ENCODE results near the gene TMEM184B.

The TMEM184B gene

DNA sequence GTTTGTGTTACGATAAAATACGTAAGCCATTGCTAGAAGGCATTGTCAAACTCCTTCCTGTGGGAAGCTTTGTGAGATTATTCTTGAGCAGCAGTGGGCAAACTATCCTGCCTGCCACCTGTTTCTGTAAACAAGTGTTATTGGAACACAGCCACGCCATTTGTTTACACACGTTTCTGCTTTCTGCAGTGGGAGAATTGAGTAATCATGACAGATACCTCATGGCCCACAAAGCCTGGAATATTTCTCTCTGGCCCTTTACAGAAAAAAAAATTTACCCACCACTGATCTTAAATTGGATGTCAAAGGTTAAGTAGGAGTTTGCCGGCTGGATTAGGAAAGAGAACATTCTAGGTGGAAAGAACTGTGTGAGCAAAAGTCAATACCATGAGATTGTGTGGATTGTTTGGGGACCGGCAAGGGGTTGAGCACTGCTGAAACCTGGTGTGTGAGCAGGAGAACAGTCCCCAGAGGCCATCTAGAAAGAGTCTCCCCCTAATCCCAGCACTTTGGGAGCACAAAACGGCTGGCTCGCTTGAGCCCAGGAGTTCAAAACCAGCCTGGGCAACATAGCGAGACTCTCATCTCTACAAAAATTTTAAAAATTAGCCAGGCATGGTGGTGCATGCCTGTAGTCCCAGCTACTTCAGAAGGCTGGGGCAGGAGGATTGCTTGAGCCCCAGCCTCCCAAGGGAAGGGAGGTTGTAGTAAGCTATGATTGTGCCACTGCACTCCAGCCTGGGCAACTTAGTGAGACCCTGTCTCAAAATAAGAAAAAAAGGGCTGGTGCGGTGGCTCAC lies 85.2 kb downstream of the TMEM184B start:
- no peak overlapping the region for H3K4ac ChIP-seq (ENCODE audit: low read depth, low read length)
- H3K79me2 ChIP-seq (ENCODE audit: control insufficient read depth, insufficient read depth, low read length): no peaks in the 10 kb centered on the region
- H3K4me1 ChIP-seq (ENCODE audit: control insufficient read depth, low read depth, low read length): no peaks in the 10 kb centered on the region
- H3K56ac ChIP-seq (ENCODE audit: low read length): no peak overlapping the region
- H4K5ac ChIP-seq (ENCODE audit: low read length): no peak overlapping the region
- H4K8ac ChIP-seq (ENCODE audit: low read depth, low read length): no peak overlapping the region
- no peak for DNase-seq
- no peak overlapping the region for H3K23ac ChIP-seq (ENCODE audit: low read length)
- H2BK120ac ChIP-seq (ENCODE audit: low read depth, low read length): no peak overlapping the region
- H3K18ac ChIP-seq (ENCODE audit: low read length): no peak overlapping the region
- no peak overlapping the region for H3K9ac ChIP-seq (ENCODE audit: low read length)
- H3K4me3 ChIP-seq (ENCODE audit: low read length): no peak overlapping the region
- H3K27ac ChIP-seq (ENCODE audit: low read depth, low read length): no peak overlapping the region
- no peak overlapping the region for H2BK5ac ChIP-seq (ENCODE audit: low read length)
- H3K4me2 ChIP-seq (ENCODE audit: low read length): no peak overlapping the region
- H3K27me3 ChIP-seq (ENCODE audit: insufficient read depth, low read length, poor library complexity): no peaks in the 10 kb centered on the region
- WGBS (ENCODE audit: extremely low coverage, insufficient coverage, low lambda C conversion rate): no CpG with 5 or more reads among the region's 10 CpGs
- H2BK15ac ChIP-seq (replicated peaks; ENCODE audit: low read depth): no peak overlapping the region
- no peaks in the 10 kb centered on the region for H3K79me1 ChIP-seq (ENCODE audit: low read length)
- H3K36me3 ChIP-seq (ENCODE audit: control insufficient read depth, insufficient read depth, low read length): no peaks in the 10 kb centered on the region
- no peak overlapping the region for H2AK5ac ChIP-seq (ENCODE audit: low read length)

DNA sequence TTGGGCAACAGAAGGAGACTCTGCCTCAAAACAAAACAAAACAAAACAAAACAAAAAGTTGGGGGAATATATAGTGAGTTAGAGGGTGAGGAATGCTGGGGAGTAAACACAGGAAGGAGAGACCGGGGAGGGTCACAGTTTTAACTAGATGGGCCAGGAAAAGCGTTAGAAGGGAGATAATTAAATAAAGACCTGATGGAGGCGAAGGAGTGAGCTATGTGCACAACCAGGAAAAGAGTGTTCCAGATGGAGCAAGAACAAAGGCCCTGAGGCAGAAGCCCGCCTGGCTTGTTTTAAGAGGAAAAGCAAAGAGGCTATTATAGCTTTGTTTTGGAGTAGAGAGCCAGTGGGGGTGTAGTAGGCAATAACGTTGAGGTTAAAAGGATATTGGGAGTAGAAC lies 86.4 kb downstream of the TMEM184B start:
- H3K79me1 ChIP-seq (ENCODE audit: low read length): no peaks in the 10 kb centered on the region
- WGBS (ENCODE audit: extremely low coverage, insufficient coverage, low lambda C conversion rate): no CpG with 5 or more reads among the region's 5 CpGs
- H3K27me3 ChIP-seq (ENCODE audit: insufficient read depth, low read length, poor library complexity): no peaks in the 10 kb centered on the region
- H4K8ac ChIP-seq (ENCODE audit: low read depth, low read length): no peak overlapping the region
- peaks cover under 1% of the 10 kb centered on the region for H3K4me1 ChIP-seq (ENCODE audit: control insufficient read depth, low read depth, low read length)
- no peak overlapping the region for H3K18ac ChIP-seq (ENCODE audit: low read length)
- no peak overlapping the region for H3K4me2 ChIP-seq (ENCODE audit: low read length)
- H3K9ac ChIP-seq (ENCODE audit: low read length): no peak overlapping the region
- H3K36me3 ChIP-seq (ENCODE audit: control insufficient read depth, insufficient read depth, low read length): no peaks in the 10 kb centered on the region
- H2BK15ac ChIP-seq (replicated peaks; ENCODE audit: low read depth): no peak overlapping the region
- H3K23ac ChIP-seq (ENCODE audit: low read length): no peak overlapping the region
- H2BK120ac ChIP-seq (ENCODE audit: low read depth, low read length): no peak overlapping the region
- H3K27ac ChIP-seq (ENCODE audit: low read depth, low read length): no peak overlapping the region
- H2BK5ac ChIP-seq (ENCODE audit: low read length): no peak overlapping the region
- no peak overlapping the region for H3K4me3 ChIP-seq (ENCODE audit: low read length)
- no peak overlapping the region for H2AK5ac ChIP-seq (ENCODE audit: low read length)
- no peak overlapping the region for H3K56ac ChIP-seq (ENCODE audit: low read length)
- H3K79me2 ChIP-seq (ENCODE audit: control insufficient read depth, insufficient read depth, low read length): no peaks in the 10 kb centered on the region
- DNase-seq: no peak
- no peak overlapping the region for H4K5ac ChIP-seq (ENCODE audit: low read length)
- no peak overlapping the region for H3K4ac ChIP-seq (ENCODE audit: low read depth, low read length)

DNA sequence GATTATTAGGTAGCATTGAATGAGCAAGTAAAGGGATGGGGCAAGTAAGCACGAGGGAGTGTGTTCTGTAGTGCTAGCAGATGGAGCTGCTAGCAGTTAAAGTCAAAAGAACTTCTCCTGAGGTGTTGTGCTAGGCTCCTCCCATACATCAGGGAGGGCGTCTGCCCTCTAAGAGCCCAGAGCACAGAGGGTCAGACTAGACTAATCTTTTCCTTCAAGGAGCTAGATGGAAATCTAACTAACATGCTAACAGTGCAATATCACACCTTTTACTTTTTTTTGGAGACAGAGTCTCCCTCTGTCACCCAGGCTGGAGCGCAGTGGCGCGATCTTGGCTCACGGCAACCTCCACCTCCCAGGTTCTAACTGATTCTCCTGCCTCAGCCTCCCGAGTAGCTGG lies 88.0 kb downstream of the TMEM184B start:
- Histone ChIP-seq H2BK15ac (replicated peaks; ENCODE audit: low read depth) (no peak overlapping the region), H3K4me2 (ENCODE audit: low read length) (no peak overlapping the region), H3K79me1 (ENCODE audit: low read length) (no peaks in the 10 kb centered on the region), H3K56ac (ENCODE audit: low read length) (no peak overlapping the region), H2BK5ac (ENCODE audit: low read length) (no peak overlapping the region), H3K4ac (ENCODE audit: low read depth, low read length) (no peak overlapping the region), H3K27ac (ENCODE audit: low read depth, low read length) (no peak overlapping the region), H4K5ac (ENCODE audit: low read length) (no peak overlapping the region), H4K8ac (ENCODE audit: low read depth, low read length) (no peak overlapping the region), H2AK5ac (ENCODE audit: low read length) (no peak overlapping the region), H3K36me3 (ENCODE audit: control insufficient read depth, insufficient read depth, low read length) (no peaks in the 10 kb centered on the region), H3K4me1 (ENCODE audit: control insufficient read depth, low read depth, low read length) (peaks cover 8% of the 10 kb centered on the region), H3K9ac (ENCODE audit: low read length) (no peak overlapping the region), H2BK120ac (ENCODE audit: low read depth, low read length) (no peak overlapping the region), H3K23ac (ENCODE audit: low read length) (no peak overlapping the region), H3K4me3 (ENCODE audit: low read length) (no peak overlapping the region), H3K27me3 (ENCODE audit: insufficient read depth, low read length, poor library complexity) (no peaks in the 10 kb centered on the region), H3K18ac (ENCODE audit: low read length) (no peak overlapping the region), H3K79me2 (ENCODE audit: control insufficient read depth, insufficient read depth, low read length) (no peaks in the 10 kb centered on the region)
- DNase-seq: no peak
- WGBS (ENCODE audit: extremely low coverage, insufficient coverage, low lambda C conversion rate): no CpG with 5 or more reads among the region's 7 CpGs

DNA sequence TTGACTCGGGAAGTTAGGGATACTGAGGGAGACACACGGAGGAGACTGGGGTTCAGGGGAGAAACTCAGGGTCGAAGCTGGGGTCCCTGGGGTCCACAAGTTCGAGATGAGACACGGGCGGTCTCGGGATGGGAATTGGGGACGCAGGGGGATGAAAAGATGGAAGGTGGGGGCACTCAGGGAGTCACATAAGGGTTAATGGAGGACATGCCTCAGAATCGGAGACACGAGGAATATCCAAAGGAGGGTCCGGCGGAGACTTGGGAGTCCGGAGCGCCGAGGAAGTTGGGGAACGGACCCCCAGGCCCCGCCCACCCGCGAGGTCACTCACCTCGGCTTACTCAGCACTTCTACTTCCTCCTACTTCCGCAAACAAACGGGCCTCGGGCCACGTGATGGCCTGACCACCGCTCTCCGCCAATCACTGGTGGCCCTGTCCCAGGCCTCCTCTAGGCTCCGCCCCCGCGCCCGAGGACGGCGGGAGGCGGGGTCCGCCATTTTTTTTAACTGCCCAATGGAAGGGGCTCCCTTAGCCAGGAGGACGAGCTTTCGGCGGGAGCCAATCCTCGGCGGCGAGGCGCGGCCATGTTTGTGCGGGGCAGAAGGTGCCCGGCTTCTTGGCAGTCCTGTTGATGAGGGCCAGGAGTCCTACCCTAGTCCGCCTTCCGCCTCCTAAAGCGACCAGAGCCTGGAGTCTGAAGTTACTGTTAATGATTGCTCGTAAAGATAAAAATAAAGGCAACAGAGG lies 91.2 kb downstream of the TMEM184B start, which contains the start of gene PLA2G6:
PLA2G6 (minus strand) TSS at position 378 of the 748 bp plus-strand sequence. CDS start 12,404 bp downstream, outside the sequence.
- no CpG with 5 or more reads among the region's 48 CpGs for WGBS (ENCODE audit: extremely low coverage, insufficient coverage, low lambda C conversion rate)
- Histone ChIP-seq H2AK5ac (ENCODE audit: low read length) (peak within 1 kb of the TSS; percentile 63), H3K36me3 (ENCODE audit: control insufficient read depth, insufficient read depth, low read length) (no peaks in the 10 kb centered on the region)

DNA sequence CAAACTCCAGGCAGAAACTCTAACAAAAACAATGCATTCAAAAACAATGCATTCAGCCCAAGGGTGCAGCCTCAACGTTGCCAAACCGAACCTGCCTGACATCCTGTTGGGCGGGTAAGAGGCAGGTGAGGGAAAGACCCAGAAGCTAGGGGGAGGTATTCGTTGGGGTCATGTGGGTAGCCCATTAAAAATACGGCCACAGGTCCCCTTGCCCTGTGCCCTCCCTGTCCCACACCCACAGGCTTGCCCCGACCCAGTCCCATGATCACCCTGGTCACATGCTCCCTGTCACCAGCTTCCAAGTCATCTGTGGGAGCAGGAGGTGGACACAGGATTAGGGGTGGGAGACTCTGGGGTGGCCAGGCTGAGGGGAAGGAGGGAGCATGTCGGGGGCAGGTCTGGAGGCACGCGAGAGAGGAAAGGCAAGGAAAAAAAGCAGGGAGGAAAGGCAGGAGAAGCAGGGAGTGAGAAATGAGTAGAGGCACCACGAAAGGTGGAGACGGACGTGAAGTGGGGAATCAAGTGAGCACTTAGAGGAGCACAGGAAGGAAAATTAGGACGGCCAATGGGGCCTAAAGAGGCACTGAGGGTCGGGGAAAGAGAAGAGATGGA lies 91.9 kb downstream of the TMEM184B start:
- H3K4ac ChIP-seq (ENCODE audit: low read depth, low read length): peak overlapping the region; percentile 96
- H3K36me3 ChIP-seq (ENCODE audit: control insufficient read depth, insufficient read depth, low read length): no peaks in the 10 kb centered on the region
- H2AK5ac ChIP-seq (ENCODE audit: low read length): peak overlapping the region; percentile 63
- peak overlapping the region; percentile 97 for H3K18ac ChIP-seq (ENCODE audit: low read length)
- no peaks in the 10 kb centered on the region for H3K27me3 ChIP-seq (ENCODE audit: insufficient read depth, low read length, poor library complexity)
- peak overlapping the region; percentile 77 for H4K5ac ChIP-seq (ENCODE audit: low read length)
- H3K4me2 ChIP-seq (ENCODE audit: low read length): peak overlapping the region; percentile 89
- peak overlapping the region; percentile 76 for H2BK120ac ChIP-seq (ENCODE audit: low read depth, low read length)
- H3K23ac ChIP-seq (ENCODE audit: low read length): peak overlapping the region; percentile 91
- H3K4me3 ChIP-seq (ENCODE audit: low read length): peak overlapping the region; percentile 79
- H3K9ac ChIP-seq (ENCODE audit: low read length): peak overlapping the region; percentile 98
- peaks cover 8% of the 10 kb centered on the region for H3K4me1 ChIP-seq (ENCODE audit: control insufficient read depth, low read depth, low read length)
- H3K79me2 ChIP-seq (ENCODE audit: control insufficient read depth, insufficient read depth, low read length): no peaks in the 10 kb centered on the region
- peak overlapping the region; percentile 98 for H3K56ac ChIP-seq (ENCODE audit: low read length)
- no peak overlapping the region for H2BK15ac ChIP-seq (replicated peaks; ENCODE audit: low read depth)
- peak overlapping the region; percentile 95 for H2BK5ac ChIP-seq (ENCODE audit: low read length)
- H3K79me1 ChIP-seq (ENCODE audit: low read length): no peaks in the 10 kb centered on the region
- H3K27ac ChIP-seq (ENCODE audit: low read depth, low read length): peak overlapping the region; percentile 3
- no peak overlapping the region for H4K8ac ChIP-seq (ENCODE audit: low read depth, low read length)
- no CpG with 5 or more reads among the region's 14 CpGs for WGBS (ENCODE audit: extremely low coverage, insufficient coverage, low lambda C conversion rate)
- peak; percentile 53 for DNase-seq

More for the DNA sequence above, 91.2 kb downstream of the TMEM184B start, which contains the start of gene PLA2G6:
- DNase-seq: peak; percentile 99
- Histone ChIP-seq H3K4me2 (ENCODE audit: low read length) (peak within 1 kb of the TSS; percentile 89), H3K4me1 (ENCODE audit: control insufficient read depth, low read depth, low read length) (peaks cover 8% of the 10 kb centered on the region), H3K56ac (ENCODE audit: low read length) (peak within 1 kb of the TSS; percentile 98), H4K8ac (ENCODE audit: low read depth, low read length) (peak within 1 kb of the TSS; percentile 94), H3K4me3 (ENCODE audit: low read length) (peak within 1 kb of the TSS; percentile 79), H3K27me3 (ENCODE audit: insufficient read depth, low read length, poor library complexity) (no peaks in the 10 kb centered on the region), H2BK5ac (ENCODE audit: low read length) (peak within 1 kb of the TSS; percentile 95), H3K79me1 (ENCODE audit: low read length) (no peaks in the 10 kb centered on the region), H4K5ac (ENCODE audit: low read length) (peak within 1 kb of the TSS; percentile 98), H3K18ac (ENCODE audit: low read length) (peak within 1 kb of the TSS; percentile 97), H3K9ac (ENCODE audit: low read length) (peak within 1 kb of the TSS; percentile 98), H2BK120ac (ENCODE audit: low read depth, low read length) (peak within 1 kb of the TSS; percentile 76), H3K4ac (ENCODE audit: low read depth, low read length) (peak within 1 kb of the TSS; percentile 96), H3K27ac (ENCODE audit: low read depth, low read length) (peak within 1 kb of the TSS; percentile 65), H3K23ac (ENCODE audit: low read length) (peak within 1 kb of the TSS; percentile 91), H2BK15ac (replicated peaks; ENCODE audit: low read depth) (no peak within 1 kb of the TSS), H3K79me2 (ENCODE audit: control insufficient read depth, insufficient read depth, low read length) (no peaks in the 10 kb centered on the region)
